Measurements from ENCODE around the gene KRT14. TPM values are rescaled to one million over a fixed set of nuclear protein-coding genes. Genes with fewer than 3 reads are reported as not detected.
A peak's percentile ranks its signal among the peaks of the same experiment; 100 is the strongest.

Gene KRT14
- 1 to 10 TPM in 1 of 4 donors, not detected in 3; 2.9 TPM for total RNA-seq

DNA sequence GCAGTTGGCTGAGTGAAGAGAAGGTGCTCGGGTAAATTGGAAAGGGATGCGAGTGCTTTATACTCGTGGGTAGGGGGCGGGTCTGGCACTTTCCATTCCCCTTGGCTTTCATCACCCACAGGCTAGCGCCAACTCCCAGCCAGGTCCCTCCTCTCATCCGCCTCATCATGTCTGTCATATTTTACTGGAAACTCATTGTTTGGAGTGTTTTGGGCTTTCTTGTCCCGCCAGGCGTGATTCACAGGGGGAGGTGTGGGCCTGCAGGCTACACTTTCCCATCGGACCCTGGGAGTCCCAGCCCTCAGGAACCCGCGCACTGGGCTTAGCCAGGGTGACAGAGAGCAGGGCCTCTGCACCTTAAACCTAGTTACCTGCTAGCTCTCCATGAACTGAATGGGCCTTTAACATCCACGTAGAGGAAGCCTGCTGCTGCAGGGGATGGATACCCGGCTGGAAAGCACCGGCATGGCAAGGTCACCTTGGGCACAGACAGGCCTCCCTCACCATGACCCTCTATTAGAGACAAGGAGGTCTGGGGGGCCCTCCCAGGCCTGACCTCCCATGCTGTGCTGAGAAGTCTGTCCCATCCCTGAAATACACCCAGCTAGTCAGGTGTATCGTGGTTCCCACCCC lies at the start of gene KRT14:
TSS of gene KRT14 (minus strand) at position 33 of the 633 bp plus-strand sequence. CDS start 61 bp downstream, outside the sequence.
- DNase-seq (ENCODE audit: extremely low spot score): no peak
- intact Hi-C loops (cut with DNase I): no loop called here
- Histone ChIP-seq H3K9me3 (no peaks in the 10 kb centered on the region), H3K36me3 (no peaks in the 10 kb centered on the region), H3K4me3 (no peak within 1 kb of the TSS), H3K4me1 (no peaks in the 10 kb centered on the region), H3K27me3 (peaks cover 0 to 21% (median 0%) of the 10 kb centered on the region in 4 donors), H3K27ac (replicated peaks in 1 of 4) (no peak within 1 kb of the TSS)
- WGBS: 75% methylated on average over 13 of the region's 15 CpGs
- TF ChIP-seq POLR2A (IDR thresholded peaks at IDR 0.05; ENCODE audit: low read depth) (no peak), EP300 (IDR thresholded peaks at IDR 0.05) (no peak), CTCF (IDR thresholded peaks at IDR 0.05) (no peak)

GRCh38 chr17:41635121-41636097 lies 48.7 kb upstream of the KRT14 start:
- H3K4me1 ChIP-seq: peaks cover 6 to 13% (median 9%) of the 10 kb centered on the region in 4 donors
- 33% methylated on average over 23 of the region's 28 CpGs for WGBS
- H3K27me3 ChIP-seq: peaks cover 0 to 5% (median 0%) of the 10 kb centered on the region in 4 donors
- intact Hi-C loops (cut with DNase I): no loop called here
- DNase-seq (ENCODE audit: extremely low spot score): no peak
- no peaks in the 10 kb centered on the region for H3K36me3 ChIP-seq
- no peaks in the 10 kb centered on the region for H3K9me3 ChIP-seq
- H3K27ac ChIP-seq (replicated peaks in 1 of 4): no peak overlapping the region
- TF ChIP-seq POLR2A (IDR thresholded peaks at IDR 0.05; ENCODE audit: low read depth) (no peak), POLR2AphosphoS5 (IDR thresholded peaks at IDR 0.05) (no peak), EP300 (IDR thresholded peaks at IDR 0.05) (no peak), CTCF (IDR thresholded peaks at IDR 0.05) (no peak)
- peak overlapping the region in 1 of 4 donors; percentile 4 for H3K4me3 ChIP-seq

- H3K4me3 ChIP-seq: no peak overlapping the region
- intact Hi-C loops (cut with DNase I): no loop called here
- whole genome bisulfite sequencing: 74% methylated on average over 5 of the region's 7 CpGs
- TF ChIP-seq POLR2A (IDR thresholded peaks at IDR 0.05; ENCODE audit: low read depth) (no peak), CTCF (IDR thresholded peaks at IDR 0.05) (no peak), POLR2AphosphoS5 (IDR thresholded peaks at IDR 0.05) (no peak), EP300 (IDR thresholded peaks at IDR 0.05) (no peak)
- DNase-seq (ENCODE audit: extremely low spot score): no peak
- no peak overlapping the region for H3K27ac ChIP-seq (replicated peaks in 1 of 4)
- no peaks in the 10 kb centered on the region for H3K36me3 ChIP-seq
- peaks cover 0 to 5% (median 0%) of the 10 kb centered on the region in 4 donors for H3K27me3 ChIP-seq
- peaks cover 6 to 13% (median 9%) of the 10 kb centered on the region in 4 donors for H3K4me1 ChIP-seq
- no peaks in the 10 kb centered on the region for H3K9me3 ChIP-seq
These were observed 47.9 kb upstream of the KRT14 start for GRCh38 chr17:41634639-41635038.

GRCh38 chr17:41633556-41634199 lies 47.0 kb upstream of the KRT14 start:
- TF ChIP-seq EP300 (IDR thresholded peaks at IDR 0.05) (no peak), CTCF (IDR thresholded peaks at IDR 0.05) (no peak), POLR2AphosphoS5 (IDR thresholded peaks at IDR 0.05) (no peak), POLR2A (IDR thresholded peaks at IDR 0.05; ENCODE audit: low read depth) (no peak)
- no peaks in the 10 kb centered on the region for H3K9me3 ChIP-seq
- DNase-seq (ENCODE audit: extremely low spot score): no peak
- intact Hi-C loops (cut with DNase I): no loop called here
- no peaks in the 10 kb centered on the region for H3K36me3 ChIP-seq
- 91% methylated on average over 11 of the region's 14 CpGs for WGBS
- H3K4me1 ChIP-seq: peaks cover 6 to 13% (median 9%) of the 10 kb centered on the region in 4 donors
- H3K27me3 ChIP-seq: peaks cover 0 to 5% (median 0%) of the 10 kb centered on the region in 4 donors
- no peak overlapping the region for H3K27ac ChIP-seq (replicated peaks in 1 of 4)
- H3K4me3 ChIP-seq: no peak overlapping the region
